GM19035 (cell line): ENCODE measurements around the gene MRPL21.

ENCODE experiments used
- ATAC-seq: cut with Tn5 transposase; IDR thresholded peaks from one replicate; pipeline ENCODE4 v1.9.1; 2021; ENCODE audit not compliant: unreplicated experiment

MRPL21 gene

DNA sequence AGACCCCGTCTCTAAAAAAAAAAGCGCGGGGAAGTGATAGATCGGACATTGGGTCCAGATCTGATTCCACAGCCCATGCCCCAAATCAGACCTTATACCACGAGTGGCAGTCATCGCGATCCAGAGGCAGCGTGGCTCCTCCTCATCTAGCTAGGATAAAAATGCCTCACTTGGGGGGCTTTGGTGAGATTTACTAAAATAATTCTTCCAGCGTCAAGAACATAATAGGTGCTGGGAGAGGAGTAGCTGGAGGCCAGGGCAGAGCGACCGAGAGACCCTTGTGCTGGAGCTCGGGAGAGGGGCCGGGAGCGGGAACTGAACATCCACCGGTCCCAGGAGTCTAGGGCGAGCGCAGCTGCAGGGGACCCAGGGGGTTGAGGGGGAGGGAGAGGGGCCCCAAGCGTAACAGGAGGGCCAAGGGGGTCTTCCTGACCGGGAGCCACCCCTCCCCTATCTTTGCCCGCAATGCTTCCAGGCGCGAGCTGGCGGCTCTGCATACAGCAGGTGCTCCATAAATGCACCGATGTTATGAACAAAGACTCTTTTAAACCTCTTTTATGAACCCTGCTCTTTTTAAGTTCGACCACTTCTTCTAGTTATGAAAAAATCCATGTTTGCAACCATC lies 61.1 kb downstream of the MRPL21 start:
- no peak for ATAC-seq

DNA sequence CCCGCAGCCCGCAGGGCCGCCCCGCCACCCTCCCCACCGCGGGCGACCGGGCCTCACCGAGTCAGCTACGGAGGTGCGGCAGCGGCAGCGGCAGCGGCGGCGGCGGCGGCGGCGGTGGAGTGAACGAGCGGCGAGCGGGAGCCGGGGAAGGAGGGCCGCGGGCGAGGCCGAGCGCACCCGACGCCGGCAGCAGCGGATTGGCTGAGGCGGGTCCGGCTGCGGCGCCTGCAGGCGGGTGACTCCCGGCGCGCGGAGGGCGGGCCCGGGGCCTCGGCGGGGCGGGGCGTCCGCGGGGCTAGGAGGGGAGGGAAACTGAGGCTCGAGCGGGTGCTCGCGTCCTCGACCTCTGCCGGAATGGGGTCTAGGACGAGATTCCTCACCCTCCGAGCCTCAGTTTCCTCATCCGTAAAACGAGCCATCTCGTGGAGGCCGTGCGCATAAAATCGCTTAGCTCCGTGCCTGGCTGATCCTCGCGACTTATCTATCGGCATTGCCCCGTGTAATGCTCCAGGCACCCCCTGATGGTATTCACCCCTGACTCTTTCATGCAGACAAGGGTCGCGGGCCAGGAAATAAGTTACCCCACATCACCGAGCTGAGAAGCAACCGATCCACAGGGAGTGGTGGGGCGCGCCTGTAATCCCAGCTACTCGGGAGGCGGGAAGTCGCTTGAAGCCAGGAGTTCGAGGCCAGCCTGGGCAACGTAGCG lies 61.8 kb downstream of the MRPL21 start, which contains the start of gene CPT1A:
Gene CPT1A (minus strand): TSS at position 199 of the 709 bp plus-strand sequence. CDS start 26,442 bp downstream, outside the sequence.
- ATAC-seq: no peak
